Osteocyte (in vitro differentiated cells): ENCODE data around the gene OR13J1. TPM values are rescaled to one million over a fixed set of nuclear protein-coding genes. Genes with fewer than 3 reads are reported as not detected.
"Not testable (repeated sequence)": the region's sequence is repeated elsewhere in the genome, so short reads cannot be mapped to it uniquely, and the experiment has no call there.

ENCODE experiments used
- DNase-seq: peaks from one replicate; pipeline ENCODE4 v3.0.0; 2021; ENCODE audit warnings: mixed read lengths; ENCODE audit not compliant: unreplicated experiment; ENCODE audit errors: extremely low spot score
- H3K27ac Mint-ChIP-seq: one replicate; pipeline ENCODE4 v1.8.0; 2021; ENCODE audit warnings: mild to moderate bottlenecking, mixed read lengths; ENCODE audit not compliant: unreplicated experiment
- H3K27me3 Mint-ChIP-seq: one replicate; pipeline ENCODE4 v1.8.0; 2021; ENCODE audit warnings: mixed read lengths; ENCODE audit not compliant: unreplicated experiment
- H3K36me3 Mint-ChIP-seq: one replicate; pipeline ENCODE4 v1.8.0; 2021; ENCODE audit warnings: mixed read lengths; ENCODE audit not compliant: unreplicated experiment
- H3K4me1 Mint-ChIP-seq: one replicate; pipeline ENCODE4 v1.8.0; 2021; ENCODE audit warnings: mixed read lengths; ENCODE audit not compliant: unreplicated experiment
- H3K4me3 Mint-ChIP-seq: one replicate; pipeline ENCODE4 v1.8.0; 2021; ENCODE audit warnings: mild to moderate bottlenecking, moderate library complexity, mixed read lengths; ENCODE audit not compliant: unreplicated experiment
- H3K9me3 Mint-ChIP-seq: one replicate; pipeline ENCODE4 v1.8.0; 2021; ENCODE audit warnings: mixed read lengths; ENCODE audit not compliant: unreplicated experiment
- total RNA-seq: library from RNA; stranded (reverse); gene quantifications from 2 replicates; pipeline ENCODE4 v1.2.1, GENCODE V29; 2021
- TF ChIP-seq, protein P1 (sequence below): fragments of 200-600 bp; sonication (generic); IDR thresholded peaks from 2 replicates; pipeline ENCODE4 v1.5.0; 2021; ENCODE audit warnings: antibody characterized with exemption, mild to moderate bottlenecking, moderate library complexity

Gene OR13J1
- total RNA-seq, 1 donor from 2014 or later: not detected

DNA sequence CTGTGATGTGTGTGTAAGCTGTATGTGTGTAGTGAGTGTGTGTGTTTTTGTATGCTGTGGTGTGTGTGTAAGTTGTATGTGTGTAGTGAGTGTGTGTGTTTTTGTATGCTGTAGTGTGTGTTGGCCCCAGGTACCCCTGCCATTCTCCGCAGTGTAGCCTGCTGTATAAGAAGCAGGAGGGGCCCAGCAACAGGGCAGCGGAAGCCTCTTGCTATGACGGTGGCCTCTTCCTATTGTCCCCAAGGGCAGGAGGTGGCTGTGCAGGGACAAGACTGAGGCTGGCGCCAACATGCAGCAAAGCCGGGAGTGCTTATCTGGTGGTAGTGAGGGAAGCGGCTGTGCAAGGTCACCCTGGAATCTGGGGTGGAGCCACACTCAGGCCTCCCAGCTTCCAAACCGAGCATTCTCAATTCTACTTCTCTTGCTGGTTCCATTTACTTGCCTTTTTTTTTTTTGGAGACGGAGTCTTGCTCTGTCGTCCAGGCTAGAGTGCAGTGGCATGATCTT lies 44.2 kb upstream of the OR13J1 start:
- TF ChIP-seq, protein P1, sequence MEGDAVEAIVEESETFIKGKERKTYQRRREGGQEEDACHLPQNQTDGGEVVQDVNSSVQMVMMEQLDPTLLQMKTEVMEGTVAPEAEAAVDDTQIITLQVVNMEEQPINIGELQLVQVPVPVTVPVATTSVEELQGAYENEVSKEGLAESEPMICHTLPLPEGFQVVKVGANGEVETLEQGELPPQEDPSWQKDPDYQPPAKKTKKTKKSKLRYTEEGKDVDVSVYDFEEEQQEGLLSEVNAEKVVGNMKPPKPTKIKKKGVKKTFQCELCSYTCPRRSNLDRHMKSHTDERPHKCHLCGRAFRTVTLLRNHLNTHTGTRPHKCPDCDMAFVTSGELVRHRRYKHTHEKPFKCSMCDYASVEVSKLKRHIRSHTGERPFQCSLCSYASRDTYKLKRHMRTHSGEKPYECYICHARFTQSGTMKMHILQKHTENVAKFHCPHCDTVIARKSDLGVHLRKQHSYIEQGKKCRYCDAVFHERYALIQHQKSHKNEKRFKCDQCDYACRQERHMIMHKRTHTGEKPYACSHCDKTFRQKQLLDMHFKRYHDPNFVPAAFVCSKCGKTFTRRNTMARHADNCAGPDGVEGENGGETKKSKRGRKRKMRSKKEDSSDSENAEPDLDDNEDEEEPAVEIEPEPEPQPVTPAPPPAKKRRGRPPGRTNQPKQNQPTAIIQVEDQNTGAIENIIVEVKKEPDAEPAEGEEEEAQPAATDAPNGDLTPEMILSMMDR: no peak
- H3K27ac Mint-ChIP-seq: no peak overlapping the region
- H3K27me3 Mint-ChIP-seq: no peaks in the 10 kb centered on the region
- no peak overlapping the region for H3K4me3 Mint-ChIP-seq
- no peaks in the 10 kb centered on the region for H3K36me3 Mint-ChIP-seq
- no peaks in the 10 kb centered on the region for H3K9me3 Mint-ChIP-seq
- DNase-seq: no peak
- H3K4me1 Mint-ChIP-seq: peaks cover 35% of the 10 kb centered on the region

DNA sequence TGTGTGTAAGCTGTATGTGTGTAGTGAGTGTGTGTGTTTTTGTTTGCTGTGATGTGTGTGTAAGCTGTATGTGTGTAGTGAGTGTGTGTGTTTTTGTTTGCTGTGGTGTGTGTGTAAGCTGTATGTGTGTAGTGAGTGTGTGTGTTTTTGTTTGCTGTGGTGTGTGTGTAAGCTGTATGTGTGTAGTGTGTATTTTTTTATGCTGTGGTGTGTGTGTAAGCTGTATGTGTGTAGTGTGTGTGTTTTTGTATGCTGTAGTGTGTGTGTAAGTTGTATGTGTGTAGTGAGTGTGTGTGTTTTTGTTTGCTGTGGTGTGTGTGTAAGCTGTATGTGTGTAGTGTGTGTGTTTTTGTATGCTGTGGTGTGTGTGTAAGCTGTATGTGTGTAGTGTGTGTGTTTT lies 43.2 kb upstream of the OR13J1 start:
- H3K36me3 Mint-ChIP-seq, H3K27me3 Mint-ChIP-seq, DNase-seq, H3K4me3 Mint-ChIP-seq, H3K9me3 Mint-ChIP-seq, H3K27ac Mint-ChIP-seq: not testable (repeated sequence)
- H3K4me1 Mint-ChIP-seq: peaks cover 38% of the 10 kb centered on the region

DNA sequence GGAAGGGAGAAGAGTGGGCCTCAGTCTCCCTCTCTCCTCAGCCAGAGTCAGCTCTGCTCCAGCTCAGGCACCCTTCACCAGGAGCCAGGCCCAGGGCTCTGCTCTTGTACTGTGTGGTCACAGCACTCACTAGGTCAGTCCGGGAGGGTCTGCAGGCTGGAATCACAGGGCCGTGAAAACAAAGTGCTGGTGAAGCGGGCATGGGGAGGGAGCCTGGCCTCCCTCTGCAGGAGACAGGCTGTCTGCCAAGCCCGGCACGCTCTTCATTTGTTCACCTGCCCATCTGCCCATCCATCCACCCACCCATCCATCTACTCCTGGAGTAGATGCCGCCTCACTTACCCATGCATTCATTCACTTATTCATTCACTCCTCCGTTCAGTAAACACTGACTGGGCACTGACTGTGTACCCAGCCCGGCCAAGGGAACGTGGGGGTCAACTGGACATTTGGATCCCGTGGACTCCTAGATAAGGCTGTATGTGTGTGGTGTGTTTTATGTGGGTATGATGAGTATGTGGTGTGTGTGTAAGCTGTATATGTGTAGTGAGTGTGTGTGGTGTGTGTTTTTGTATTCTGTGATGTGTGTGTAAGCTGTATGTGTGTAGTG lies 42.7 kb upstream of the OR13J1 start:
- Mint-ChIP-seq H3K9me3 (no peaks in the 10 kb centered on the region), H3K4me1 (peaks cover 41% of the 10 kb centered on the region), H3K36me3 (no peaks in the 10 kb centered on the region), H3K27ac (no peak overlapping the region), H3K27me3 (no peaks in the 10 kb centered on the region), H3K4me3 (no peak overlapping the region)
- TF ChIP-seq, protein P1: no peak
- DNase-seq: no peak

DNA sequence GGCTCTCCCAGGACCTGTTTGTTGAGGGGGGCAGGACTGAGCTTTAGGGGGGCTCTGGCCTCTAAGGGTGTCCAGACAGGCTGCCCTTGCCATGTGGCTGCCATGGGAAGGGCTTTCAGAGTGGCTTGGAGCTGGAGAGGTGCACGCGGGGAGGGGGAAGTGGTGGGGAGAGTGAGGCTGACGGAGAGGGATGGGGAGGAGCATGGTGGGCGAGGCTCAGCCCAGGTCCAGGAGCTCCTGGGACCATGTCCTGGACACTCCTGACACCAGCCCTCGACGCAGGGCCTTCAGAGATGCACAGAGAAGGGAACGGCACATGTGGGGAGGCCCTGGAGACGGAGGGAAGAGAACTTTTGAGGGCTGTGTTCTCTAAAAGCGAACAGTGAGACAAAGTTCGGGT lies 41.5 kb upstream of the OR13J1 start:
- TF ChIP-seq, protein P1: no peak
- Mint-ChIP-seq H3K4me3 (no peak overlapping the region), H3K27me3 (no peaks in the 10 kb centered on the region), H3K36me3 (no peaks in the 10 kb centered on the region), H3K27ac (peak overlapping the region; percentile 50), H3K9me3 (no peaks in the 10 kb centered on the region), H3K4me1 (peaks cover 50% of the 10 kb centered on the region)
- DNase-seq: no peak

DNA sequence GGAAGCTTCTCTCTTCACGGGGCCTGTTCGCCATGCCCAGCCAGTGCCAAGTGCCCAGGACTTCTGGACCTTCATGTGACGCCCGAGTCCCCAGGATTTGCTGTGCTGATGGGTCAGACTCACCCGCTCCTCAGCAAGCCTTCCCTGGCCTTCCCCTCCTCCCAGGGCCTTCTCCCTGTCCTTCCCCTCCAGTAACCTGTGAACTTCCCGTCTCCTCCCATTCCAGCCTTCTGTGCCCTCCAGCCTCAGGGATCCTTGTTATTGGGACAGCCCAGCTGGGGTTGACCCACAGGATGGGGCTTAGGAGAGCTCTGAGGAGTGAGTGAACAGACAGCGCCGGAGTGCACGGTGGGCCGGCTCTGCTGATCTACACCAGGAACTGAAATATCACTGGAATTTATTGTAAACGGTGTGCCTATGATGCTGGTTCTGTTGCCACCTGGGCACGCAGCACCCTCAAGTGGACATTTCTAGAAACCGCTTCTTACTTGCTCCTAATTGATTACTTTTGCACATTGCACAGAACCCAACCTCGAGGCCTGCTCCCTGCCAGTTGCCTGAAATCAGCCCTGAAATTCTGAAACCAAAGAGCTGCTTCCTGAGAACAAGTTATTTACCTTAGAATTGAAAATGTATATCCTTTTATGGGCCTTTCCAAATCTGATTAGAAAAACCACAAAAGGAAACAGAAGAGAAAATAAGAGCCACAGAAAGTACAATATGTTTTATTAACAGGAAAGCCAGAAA lies 40.6 kb upstream of the OR13J1 start:
- Mint-ChIP-seq H3K4me1 (peaks cover 59% of the 10 kb centered on the region), H3K27me3 (no peaks in the 10 kb centered on the region), H3K36me3 (no peaks in the 10 kb centered on the region), H3K9me3 (no peaks in the 10 kb centered on the region), H3K27ac (peak overlapping the region; percentile 92), H3K4me3 (peak overlapping the region; percentile 31)
- DNase-seq: no peak
- TF ChIP-seq, protein P1: peak; percentile 68
